H7 (cell line): Measurements from ENCODE around the gene DIRAS1. TPM values are rescaled to one million over a fixed set of nuclear protein-coding genes. Genes with fewer than 3 reads are reported as not detected.
A peak's percentile ranks its signal among the peaks of the same experiment; 100 is the strongest.

Experiments used
- DNase-seq: peaks from one replicate; pipeline ENCODE4 v3.0.0; 2012
- H3K27me3 ChIP-seq: 2 replicates; pipeline ENCODE4 v1.6.0; 2011; ENCODE audit warnings: mild to moderate bottlenecking, low read length; ENCODE audit not compliant: control insufficient read depth, insufficient read depth
- H3K36me3 ChIP-seq: replicated peaks from 2 replicates; pipeline ENCODE4 v1.5.1; 2011; ENCODE audit warnings: low read length; ENCODE audit not compliant: control insufficient read depth, insufficient read depth
- H3K4me3 ChIP-seq: 2 replicates; pipeline ENCODE4 v1.5.1; 2011; ENCODE audit warnings: low read depth, mild to moderate bottlenecking, control low read depth, low read length, moderate library complexity; ENCODE audit not compliant: insufficient read depth
- total RNA-seq: library from RNA; depleted of rRNA; stranded (reverse); fragments of >200 nt; shearing (Covaris generic); gene quantifications from 2 replicates; pipeline ENCODE4 v1.2.3, GENCODE V29; 2014

The DIRAS1 gene
- total RNA-seq, 1 experiment from 2014 or later: 12.2 TPM

GRCh38 chr19:2739602-2740313 is 18.6 kb upstream of the DIRAS1 start, which contains the start of gene SLC39A3:
Gene SLC39A3 (minus strand): TSS chr19:2740017. CDS start chr19:2737257, 2,760 bp downstream.
- peak; percentile 100 for DNase-seq
- peaks cover 9% of the 10 kb centered on the region for H3K36me3 ChIP-seq
- no peaks in the 10 kb centered on the region; the same call in 1 of the 2 replicates for H3K27me3 ChIP-seq
- H3K4me3 ChIP-seq: peak within 1 kb of the TSS; percentile 91

- no peaks in the 10 kb centered on the region; the same call in 1 of the 2 replicates for H3K27me3 ChIP-seq
- DNase-seq: no peak
- peaks cover 10% of the 10 kb centered on the region for H3K36me3 ChIP-seq
- no peak overlapping the region for H3K4me3 ChIP-seq
These were observed 15.5 kb upstream of the DIRAS1 start for GRCh38 chr19:2736550-2737190.

GRCh38 chr19:2735374-2735773 is 14.2 kb upstream of the DIRAS1 start:
- no peaks in the 10 kb centered on the region for H3K27me3 ChIP-seq
- H3K4me3 ChIP-seq: no peak overlapping the region
- no peak for DNase-seq
- peaks cover 10% of the 10 kb centered on the region for H3K36me3 ChIP-seq

- Histone ChIP-seq H3K36me3 (peaks cover 10% of the 10 kb centered on the region), H3K4me3 (no peak overlapping the region), H3K27me3 (no peaks in the 10 kb centered on the region)
- DNase-seq: no peak
These were observed 13.6 kb upstream of the DIRAS1 start for GRCh38 chr19:2734589-2735288.

- DNase-seq: peak; percentile 34
- H3K27me3 ChIP-seq: no peaks in the 10 kb centered on the region
- H3K4me3 ChIP-seq: no peak overlapping the region
- peaks cover 10% of the 10 kb centered on the region for H3K36me3 ChIP-seq
These were observed 12.9 kb upstream of the DIRAS1 start for GRCh38 chr19:2733930-2734588.

GRCh38 chr19:2732883-2733282 is 11.7 kb upstream of the DIRAS1 start:
- Histone ChIP-seq H3K36me3 (peaks cover 10% of the 10 kb centered on the region), H3K4me3 (no peak overlapping the region), H3K27me3 (no peaks in the 10 kb centered on the region)
- peak; percentile 42 for DNase-seq

- Histone ChIP-seq H3K27me3 (no peaks in the 10 kb centered on the region), H3K36me3 (peaks cover 10% of the 10 kb centered on the region), H3K4me3 (no peak overlapping the region)
- peak; percentile 50 for DNase-seq
These were observed 11.1 kb upstream of the DIRAS1 start for GRCh38 chr19:2732157-2732725.

- Histone ChIP-seq H3K27me3 (no peaks in the 10 kb centered on the region), H3K4me3 (no peak overlapping the region), H3K36me3 (peaks cover 6% of the 10 kb centered on the region)
- DNase-seq: peak; percentile 71
These were observed 10.2 kb upstream of the DIRAS1 start for GRCh38 chr19:2731181-2731995.

- peak; percentile 67 for DNase-seq
- Histone ChIP-seq H3K4me3 (no peak overlapping the region), H3K27me3 (no peaks in the 10 kb centered on the region), H3K36me3 (peaks cover 2% of the 10 kb centered on the region)
These were observed 9.0 kb upstream of the DIRAS1 start for GRCh38 chr19:2729943-2730818.

GRCh38 chr19:2728783-2729387 is 7.7 kb upstream of the DIRAS1 start:
- H3K27me3 ChIP-seq: no peaks in the 10 kb centered on the region
- no peak overlapping the region for H3K4me3 ChIP-seq
- DNase-seq: peak; percentile 43
- no peaks in the 10 kb centered on the region for H3K36me3 ChIP-seq

GRCh38 chr19:2727640-2727944 is 6.4 kb upstream of the DIRAS1 start:
- Histone ChIP-seq H3K27me3 (peaks cover under 1% of the 10 kb centered on the region; the same call in 1 of the 2 replicates), H3K36me3 (no peaks in the 10 kb centered on the region), H3K4me3 (no peak overlapping the region)
- DNase-seq: no peak

- peak; percentile 85 for DNase-seq
- Histone ChIP-seq H3K36me3 (no peaks in the 10 kb centered on the region), H3K4me3 (no peak overlapping the region), H3K27me3 (peaks cover 6% of the 10 kb centered on the region)
These were observed 5.9 kb upstream of the DIRAS1 start for GRCh38 chr19:2726904-2727639.
